Measurements from ENCODE around the gene CDYL2. TPM values are rescaled to one million over a fixed set of nuclear protein-coding genes. Genes with fewer than 3 reads are reported as not detected.

CDYL2 gene
- total RNA-seq, 2 donors from 2014 or later: 4.6 to 20.4 TPM

DNA sequence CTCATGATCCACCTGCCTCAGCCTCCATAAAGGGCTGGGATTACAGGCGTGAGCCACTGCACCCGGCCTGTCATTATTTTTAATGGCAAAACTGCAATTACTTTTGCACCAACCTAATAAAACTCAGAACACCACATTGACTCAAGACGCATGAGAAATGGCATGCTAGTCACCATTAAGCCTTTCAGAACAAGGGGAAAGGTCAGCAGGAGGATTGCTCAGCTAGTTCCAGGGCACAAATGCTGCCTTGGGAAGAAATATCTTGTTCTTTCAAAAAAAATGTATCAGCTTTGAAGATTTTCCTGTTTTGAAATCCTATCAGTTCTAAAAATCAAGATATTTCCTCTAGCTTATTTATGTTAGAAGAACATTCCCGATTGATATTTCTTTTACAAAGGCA, 32.4 kb upstream of the CDYL2 start:
- TF ChIP-seq CTCF (IDR thresholded peaks at IDR 0.05): no peak
- no peak for ATAC-seq (ENCODE audit: insufficient number of reproducible peaks, low FRiP score, low read depth)

GRCh38 chr16:80836202-80836601, 31.8 kb upstream of the CDYL2 start:
- TF ChIP-seq CTCF (IDR thresholded peaks at IDR 0.05): no peak
- no peaks in the 10 kb centered on the region for H3K36me3 ChIP-seq
- H3K27me3 ChIP-seq (replicated peaks; ENCODE audit: insufficient read depth): no peaks in the 10 kb centered on the region
- no peak overlapping the region for H3K27ac ChIP-seq
- H3K9me3 ChIP-seq: no peaks in the 10 kb centered on the region
- no peak for DNase-seq (ENCODE audit: low spot score)
- ATAC-seq (ENCODE audit: insufficient number of reproducible peaks, low FRiP score, low read depth): no peak
- H3K4me1 ChIP-seq (ENCODE audit: control insufficient read depth in 1 of 2, low read depth in 2 of 2): no peaks in the 10 kb centered on the region
- no peak overlapping the region for H3K4me3 ChIP-seq

More for the DNA sequence above, 32.4 kb upstream of the CDYL2 start:
- Histone ChIP-seq H3K9me3 (no peaks in the 10 kb centered on the region), H3K27ac (no peak overlapping the region), H3K4me1 (ENCODE audit: control insufficient read depth in 1 of 2, low read depth in 2 of 2) (no peaks in the 10 kb centered on the region), H3K36me3 (no peaks in the 10 kb centered on the region), H3K27me3 (replicated peaks; ENCODE audit: insufficient read depth) (no peaks in the 10 kb centered on the region), H3K4me3 (no peak overlapping the region)
- DNase-seq (ENCODE audit: low spot score): no peak

- no peaks in the 10 kb centered on the region for H3K9me3 ChIP-seq
- no peaks in the 10 kb centered on the region for H3K36me3 ChIP-seq
- H3K27ac ChIP-seq: no peak overlapping the region
- no peaks in the 10 kb centered on the region for H3K27me3 ChIP-seq (replicated peaks; ENCODE audit: insufficient read depth)
- TF ChIP-seq CTCF (IDR thresholded peaks at IDR 0.05): no peak
- H3K4me1 ChIP-seq (ENCODE audit: control insufficient read depth in 1 of 2, low read depth in 2 of 2): no peaks in the 10 kb centered on the region
- no peak for DNase-seq (ENCODE audit: low spot score)
- ATAC-seq (ENCODE audit: insufficient number of reproducible peaks, low FRiP score, low read depth): no peak
- no peak overlapping the region for H3K4me3 ChIP-seq
Measured at GRCh38 chr16:80831039-80831438, 26.6 kb upstream of the CDYL2 start.

DNA sequence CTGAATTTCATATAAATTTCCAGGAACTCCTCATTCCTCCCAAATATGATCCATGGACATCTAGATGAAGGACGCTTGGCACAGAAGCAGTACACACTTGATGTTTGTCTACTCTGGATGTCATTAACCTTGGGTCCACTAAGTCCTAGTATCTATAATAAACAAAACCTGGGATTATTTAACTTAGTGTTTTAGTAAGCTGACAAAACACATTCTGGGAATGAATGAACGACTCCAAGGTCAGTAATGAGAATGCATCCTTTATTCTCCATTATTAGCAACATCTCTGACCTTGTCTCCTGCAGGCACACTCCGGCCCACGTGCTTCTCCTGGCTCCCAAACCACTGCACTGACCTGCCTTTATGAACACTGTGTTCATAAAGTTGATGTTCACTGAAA, 24.1 kb upstream of the CDYL2 start:
- ATAC-seq (ENCODE audit: insufficient number of reproducible peaks, low FRiP score, low read depth): no peak
- Histone ChIP-seq H3K36me3 (no peaks in the 10 kb centered on the region), H3K27me3 (replicated peaks; ENCODE audit: insufficient read depth) (no peaks in the 10 kb centered on the region), H3K27ac (no peak overlapping the region), H3K4me3 (no peak overlapping the region), H3K4me1 (ENCODE audit: control insufficient read depth in 1 of 2, low read depth in 2 of 2) (no peaks in the 10 kb centered on the region), H3K9me3 (no peaks in the 10 kb centered on the region)
- DNase-seq (ENCODE audit: low spot score): no peak
- no peak for TF ChIP-seq CTCF (IDR thresholded peaks at IDR 0.05)

GRCh38 chr16:80827007-80827406, 22.6 kb upstream of the CDYL2 start:
- TF ChIP-seq CTCF (IDR thresholded peaks at IDR 0.05): no peak
- H3K36me3 ChIP-seq: no peaks in the 10 kb centered on the region
- no peaks in the 10 kb centered on the region for H3K27me3 ChIP-seq (replicated peaks; ENCODE audit: insufficient read depth)
- no peaks in the 10 kb centered on the region for H3K9me3 ChIP-seq
- no peaks in the 10 kb centered on the region for H3K4me1 ChIP-seq (ENCODE audit: control insufficient read depth in 1 of 2, low read depth in 2 of 2)
- H3K27ac ChIP-seq: no peak overlapping the region
- DNase-seq (ENCODE audit: low spot score) (no peak), ATAC-seq (ENCODE audit: insufficient number of reproducible peaks, low FRiP score, low read depth) (no peak)
- no peak overlapping the region for H3K4me3 ChIP-seq

All from thoracic aorta (tissue), 2 donors.